Esophagus squamous epithelium (tissue), 5 donors: Measurements from ENCODE around the gene TSPAN5. TPM values are rescaled to one million over a fixed set of nuclear protein-coding genes. Genes with fewer than 3 reads are reported as not detected.

ENCODE experiments used
- DNase-seq: peaks from one replicate; lab custom pipeline; 2025; lab: John Stamatoyannopoulos, UW
- H3K27ac ChIP-seq, 4 donors: fragments of 200-600 bp; sonication (generic); one replicate each; pipeline ENCODE4 v1.5.1; 2016 to 2019; ENCODE audit warnings: mild to moderate bottlenecking in 1 of 4
- H3K27me3 ChIP-seq, 4 donors: fragments of 200-600 bp; sonication (generic); 1 replicate in 3 of 4; 2 replicates in 1 of 4; pipeline versions ENCODE4 v1.5.1 to v1.6.0; 2017 to 2021; ENCODE audit warnings: antibody characterized with exemption in 1 of 4
- H3K36me3 ChIP-seq, 3 donors: fragments of 200-600 bp; sonication (generic); one replicate each; pipeline ENCODE4 v1.5.1; 2016 to 2019
- H3K4me1 ChIP-seq, 3 donors: fragments of 200-600 bp; sonication (generic); one replicate each; pipeline ENCODE4 v1.5.1; 2017 to 2019
- H3K4me3 ChIP-seq, 4 donors: fragments of 200-600 bp; sonication (generic); 1 replicate in 3 of 4; 2 replicates in 1 of 4; pipeline ENCODE4 v1.5.1; 2016 to 2019; ENCODE audit warnings: mild to moderate bottlenecking in 2 of 4, moderate library complexity in 1 of 4
- H3K9me3 ChIP-seq, 3 donors: fragments of 200-600 bp; sonication (generic); one replicate each; pipeline ENCODE4 v1.5.1; 2016 to 2019
- CTCF ChIP-seq, 6 experiments: fragments of 450-650 bp in 4 of 6; fragments of 200-600 bp in 2 of 6; sonication (generic) in 2 of 6; IDR thresholded peaks; one replicate each; pipeline ENCODE4 v1.5.1; 2016 to 2019; ENCODE audit warnings: antibody characterized with exemption in 6 of 6, mild to moderate bottlenecking in 4 of 6, moderate library complexity in 4 of 6
- POLR2A ChIP-seq, 4 donors: fragments of 450-650 bp; IDR thresholded peaks; one replicate each; pipeline ENCODE4 v1.6.1; 2017; ENCODE audit warnings: antibody characterized with exemption in 4 of 4, mild to moderate bottlenecking in 4 of 4, moderate library complexity in 3 of 4
- WGBS, 2 donors: methylation state at CpG; one replicate each; pipeline ENCODE4 v1.1.5; 2018; 5-methylcytosine and 5-hydroxymethylcytosine counted together
- intact Hi-C: fragments of 100-400 bp; cut with DNase I; formaldehyde crosslinking; loops from one replicate; pipeline ENCODE4 v1.15.0; 2022
- total RNA-seq, 4 donors: library from RNA; depleted of rRNA; stranded (reverse); fragments of >200 nt; gene quantifications; one replicate each; pipeline ENCODE4 v1.1.0, GENCODE V29; 2016
- donor health status: DM: yes; HTN: yes; CAD: no.

TSPAN5 gene
- total RNA-seq, 4 donors from 2014 or later = 10.9 to 19.0 (median 13.9) TPM

GRCh38 chr4:98680806-98681205, 22.4 kb upstream of the TSPAN5 start:
- H3K36me3 ChIP-seq = no peaks in the 10 kb centered on the region
- H3K9me3 ChIP-seq = no peaks in the 10 kb centered on the region
- peaks cover 0 to under 1% (median 0%) of the 10 kb centered on the region in 3 donors for H3K4me1 ChIP-seq
- DNase-seq = no peak
- intact Hi-C loops = no loop called here
- no peak overlapping the region for H3K4me3 ChIP-seq
- no peak overlapping the region for H3K27ac ChIP-seq
- TF ChIP-seq POLR2A (IDR thresholded peaks at IDR 0.05) = no peak
- H3K27me3 ChIP-seq = no peaks in the 10 kb centered on the region

- TF ChIP-seq CTCF (IDR thresholded peaks at IDR 0.05) (no peak), POLR2A (IDR thresholded peaks at IDR 0.05) (no peak)
- Histone ChIP-seq H3K27me3 (no peaks in the 10 kb centered on the region), H3K4me1 (no peaks in the 10 kb centered on the region), H3K9me3 (no peaks in the 10 kb centered on the region), H3K36me3 (no peaks in the 10 kb centered on the region), H3K4me3 (no peak overlapping the region), H3K27ac (no peak overlapping the region)
- intact Hi-C loops = no loop called here
- no peak for DNase-seq
- 58 to 66% methylated on average over 4 of the region's 4 CpGs for WGBS, 2 donors
These were observed 21.3 kb upstream of the TSPAN5 start for GRCh38 chr4:98679738-98680137.

- TF ChIP-seq POLR2A (IDR thresholded peaks at IDR 0.05) = no peak
- no peak for TF ChIP-seq CTCF (IDR thresholded peaks at IDR 0.05)
- no peaks in the 10 kb centered on the region for H3K27me3 ChIP-seq
- intact Hi-C loops = no loop called here
- H3K4me1 ChIP-seq = no peaks in the 10 kb centered on the region
- no peaks in the 10 kb centered on the region for H3K36me3 ChIP-seq
- DNase-seq = no peak
- H3K27ac ChIP-seq = no peak overlapping the region
- WGBS, 2 donors = 88 to 97% methylated on average over 3 of the region's 3 CpGs
- H3K4me3 ChIP-seq = no peak overlapping the region
- H3K9me3 ChIP-seq = no peaks in the 10 kb centered on the region
These were observed 19.4 kb upstream of the TSPAN5 start for GRCh38 chr4:98677799-98678198.

- DNase-seq = no peak
- intact Hi-C loops = no loop called here
- H3K27me3 ChIP-seq = no peaks in the 10 kb centered on the region
- H3K27ac ChIP-seq = no peak overlapping the region
- no peaks in the 10 kb centered on the region for H3K4me1 ChIP-seq
- 88 to 89% methylated on average over 4 of the region's 4 CpGs for WGBS, 2 donors
- H3K9me3 ChIP-seq = no peaks in the 10 kb centered on the region
- TF ChIP-seq POLR2A (IDR thresholded peaks at IDR 0.05) (no peak), CTCF (IDR thresholded peaks at IDR 0.05) (no peak)
- no peak overlapping the region for H3K4me3 ChIP-seq
- no peaks in the 10 kb centered on the region for H3K36me3 ChIP-seq
These were observed 16.2 kb upstream of the TSPAN5 start for GRCh38 chr4:98674404-98675173.

- 80 to 86% methylated on average over 6 of the region's 6 CpGs for WGBS, 2 donors
- Histone ChIP-seq H3K4me3 (no peak overlapping the region), H3K27me3 (no peaks in the 10 kb centered on the region), H3K9me3 (no peaks in the 10 kb centered on the region), H3K36me3 (no peaks in the 10 kb centered on the region), H3K27ac (no peak overlapping the region), H3K4me1 (no peaks in the 10 kb centered on the region)
- no peak for DNase-seq
- intact Hi-C loops = no loop called here
- TF ChIP-seq CTCF (IDR thresholded peaks at IDR 0.05) (no peak), POLR2A (IDR thresholded peaks at IDR 0.05) (no peak)
These were observed 15.6 kb upstream of the TSPAN5 start for GRCh38 chr4:98673978-98674377.
